ENCODE measurements around the gene DACH1. TPM values are rescaled to one million over a fixed set of nuclear protein-coding genes. Genes with fewer than 3 reads are reported as not detected.

The DACH1 gene
- total RNA-seq, 1 donor from 2014 or later, result 39.5 TPM

GRCh38 chr13:71464686-71465085 is 402.3 kb downstream of the DACH1 start:
- Mint-ChIP-seq H3K27ac (no peak overlapping the region), H3K9me3 (no peaks in the 10 kb centered on the region), H3K4me1 (ENCODE audit: unreplicated experiment) (no peaks in the 10 kb centered on the region), H3K36me3 (peaks cover 11% of the 10 kb centered on the region), H3K27me3 (no peaks in the 10 kb centered on the region), H3K4me3 (no peak overlapping the region)
- TF ChIP-seq CTCF (conservative IDR thresholded peaks at IDR 0.05), result no peak
- DNase-seq (ENCODE audit: extremely low spot score, unreplicated experiment), result no peak

DNA sequence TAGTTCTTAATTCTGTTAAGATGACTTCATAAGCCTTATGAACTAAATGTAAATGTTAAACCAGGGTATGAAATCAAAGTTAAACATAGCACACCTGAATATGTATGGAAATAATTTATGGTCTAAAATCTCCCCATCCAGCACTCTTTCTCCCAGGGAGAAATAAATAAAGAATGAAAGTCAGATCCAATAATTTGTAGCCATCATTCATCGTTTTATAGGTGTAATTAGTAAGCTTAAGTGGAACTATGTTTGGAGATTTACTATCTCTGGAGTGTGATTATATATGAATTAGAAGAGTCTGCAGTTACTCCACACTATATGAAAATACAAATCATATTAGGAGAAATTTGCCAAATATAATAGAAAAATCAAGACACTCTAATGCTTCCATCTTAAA is 405.1 kb downstream of the DACH1 start:
- no peak overlapping the region for H3K27ac Mint-ChIP-seq
- H3K4me1 Mint-ChIP-seq (ENCODE audit: unreplicated experiment), result no peaks in the 10 kb centered on the region
- peaks cover 8% of the 10 kb centered on the region for H3K36me3 Mint-ChIP-seq
- no peak for TF ChIP-seq CTCF (conservative IDR thresholded peaks at IDR 0.05)
- H3K4me3 Mint-ChIP-seq, result no peak overlapping the region
- no peaks in the 10 kb centered on the region for H3K27me3 Mint-ChIP-seq
- no peaks in the 10 kb centered on the region for H3K9me3 Mint-ChIP-seq
- no peak for DNase-seq (ENCODE audit: extremely low spot score, unreplicated experiment)

DNA sequence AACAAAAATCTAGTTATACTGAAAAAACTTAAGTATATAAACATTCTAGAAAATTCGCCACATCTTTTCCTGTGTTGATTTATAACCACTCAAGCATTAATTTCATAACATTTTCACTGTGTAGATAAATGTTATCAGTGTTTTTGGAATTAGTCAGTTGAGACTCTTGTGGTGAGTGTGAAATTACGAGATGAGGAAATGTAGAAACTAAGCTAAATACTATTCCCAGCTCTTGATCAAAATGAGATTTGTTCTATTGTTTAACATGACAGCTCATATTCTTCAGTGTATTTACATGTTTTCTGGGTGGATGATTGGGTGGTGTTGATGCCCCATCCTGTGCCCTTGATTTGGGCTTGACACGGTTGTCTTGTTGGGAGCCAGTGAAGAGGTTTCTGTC is 406.8 kb downstream of the DACH1 start:
- no peaks in the 10 kb centered on the region for H3K9me3 Mint-ChIP-seq
- no peaks in the 10 kb centered on the region for H3K4me1 Mint-ChIP-seq (ENCODE audit: unreplicated experiment)
- H3K27me3 Mint-ChIP-seq, result no peaks in the 10 kb centered on the region
- H3K27ac Mint-ChIP-seq, result no peak overlapping the region
- no peak overlapping the region for H3K4me3 Mint-ChIP-seq
- TF ChIP-seq CTCF (conservative IDR thresholded peaks at IDR 0.05), result no peak
- H3K36me3 Mint-ChIP-seq, result peaks cover 8% of the 10 kb centered on the region
- DNase-seq (ENCODE audit: extremely low spot score, unreplicated experiment), result no peak

DNA sequence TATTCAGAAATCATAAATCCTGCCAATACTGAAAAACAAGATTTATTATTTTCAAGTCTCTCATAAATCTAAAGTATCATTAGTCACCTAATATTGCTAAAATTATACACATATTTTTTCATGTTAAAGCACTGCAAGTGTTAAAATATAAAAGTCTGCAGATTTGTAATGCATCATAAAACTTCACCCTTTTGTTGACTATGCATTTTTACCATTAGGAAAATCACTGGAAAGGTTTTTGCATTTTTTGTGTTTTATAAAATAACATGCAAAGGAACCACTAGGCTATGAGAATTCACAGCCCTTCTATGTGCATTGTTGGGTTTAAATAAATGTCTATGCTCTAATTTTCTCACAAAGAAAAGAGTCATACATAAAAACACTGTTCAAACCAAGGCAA is 407.3 kb downstream of the DACH1 start:
- Mint-ChIP-seq H3K4me3 (no peak overlapping the region), H3K36me3 (peaks cover 8% of the 10 kb centered on the region), H3K27ac (no peak overlapping the region), H3K4me1 (ENCODE audit: unreplicated experiment) (no peaks in the 10 kb centered on the region), H3K9me3 (no peaks in the 10 kb centered on the region), H3K27me3 (no peaks in the 10 kb centered on the region)
- no peak for TF ChIP-seq CTCF (conservative IDR thresholded peaks at IDR 0.05)
- DNase-seq (ENCODE audit: extremely low spot score, unreplicated experiment), result no peak

GRCh38 chr13:71457645-71458044 is 409.4 kb downstream of the DACH1 start:
- DNase-seq (ENCODE audit: extremely low spot score, unreplicated experiment), result no peak
- no peaks in the 10 kb centered on the region for H3K9me3 Mint-ChIP-seq
- no peak overlapping the region for H3K4me3 Mint-ChIP-seq
- TF ChIP-seq CTCF (conservative IDR thresholded peaks at IDR 0.05), result no peak
- H3K4me1 Mint-ChIP-seq (ENCODE audit: unreplicated experiment), result no peaks in the 10 kb centered on the region
- peaks cover 4% of the 10 kb centered on the region for H3K36me3 Mint-ChIP-seq
- H3K27me3 Mint-ChIP-seq, result no peaks in the 10 kb centered on the region
- H3K27ac Mint-ChIP-seq, result no peak overlapping the region

DNA sequence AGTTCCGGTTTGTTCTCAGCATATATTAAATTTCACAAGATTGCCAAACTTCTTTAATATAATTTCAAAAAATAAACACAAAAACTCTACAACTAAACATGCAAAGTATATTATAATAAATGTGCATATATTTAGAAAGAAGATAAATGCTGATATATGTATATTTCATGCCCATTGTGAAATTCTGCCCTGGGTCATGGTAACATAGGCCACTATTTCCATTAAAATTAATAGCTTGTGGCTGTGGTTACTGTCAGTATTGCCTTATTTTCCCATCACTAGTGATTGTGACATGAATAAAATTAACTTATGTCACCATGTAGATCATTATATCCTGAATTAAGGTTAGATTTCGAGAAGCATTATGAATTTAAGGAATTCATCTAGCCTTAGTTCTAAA is 410.9 kb downstream of the DACH1 start:
- no peak for DNase-seq (ENCODE audit: extremely low spot score, unreplicated experiment)
- no peaks in the 10 kb centered on the region for H3K9me3 Mint-ChIP-seq
- no peak overlapping the region for H3K4me3 Mint-ChIP-seq
- TF ChIP-seq CTCF (conservative IDR thresholded peaks at IDR 0.05), result no peak
- H3K27ac Mint-ChIP-seq, result no peak overlapping the region
- H3K27me3 Mint-ChIP-seq, result no peaks in the 10 kb centered on the region
- H3K36me3 Mint-ChIP-seq, result peaks cover 4% of the 10 kb centered on the region
- no peaks in the 10 kb centered on the region for H3K4me1 Mint-ChIP-seq (ENCODE audit: unreplicated experiment)

All from type B pancreatic cell (in vitro differentiated cells).